SK-N-SH treated with all-trans-retinoic acid at 6 μM for 48 hours (cell line): ENCODE results near the gene EXOC4.

Experiments used
- ATAC-seq: fragments of 200-7000 bp; cut with Tn5 transposase; 3 replicates; pipeline ENCODE4 v1.9.1; 2020; ENCODE audit warnings: mild to moderate bottlenecking, moderate library complexity
- BACH2 ChIP-seq: fragments of 250-450 bp; sonication (Bioruptor Pico); IDR thresholded peaks from 2 replicates; pipeline ENCODE4 v1.9.0; 2021; ENCODE audit warnings: mild to moderate bottlenecking, borderline replicate concordance
- CSDC2 ChIP-seq: fragments of 250-450 bp; sonication (Bioruptor Pico); IDR thresholded peaks from 2 replicates; pipeline ENCODE4 v1.5.0; 2020; ENCODE audit warnings: mild to moderate bottlenecking, moderate library complexity
- ESRRG ChIP-seq: fragments of 250-450 bp; sonication (Bioruptor Pico); IDR thresholded peaks from 2 replicates; pipeline ENCODE4 v1.6.1; 2021; ENCODE audit warnings: mild to moderate bottlenecking
- GLIS3 ChIP-seq: fragments of 250-450 bp; sonication (Bioruptor Pico); IDR thresholded peaks from 2 replicates; pipeline ENCODE4 v1.5.0; 2020; ENCODE audit warnings: mild to moderate bottlenecking, moderate library complexity
- ISL1 ChIP-seq: fragments of 250-450 bp; sonication (Bioruptor Pico); IDR thresholded peaks from 2 replicates; pipeline ENCODE4 v2.1.2; 2022; ENCODE audit warnings: mild to moderate bottlenecking, moderate library complexity
- OSR1 ChIP-seq: fragments of 250-450 bp; sonication (Bioruptor Pico); IDR thresholded peaks from 2 replicates; pipeline ENCODE4 v1.8.0; 2022; ENCODE audit warnings: moderate library complexity, mild to moderate bottlenecking, inconsistent platforms
- PPARA ChIP-seq: fragments of 250-450 bp; sonication (Bioruptor Pico); IDR thresholded peaks from 2 replicates; pipeline ENCODE4 v1.5.0; 2020; ENCODE audit warnings: mild to moderate bottlenecking, borderline replicate concordance
- RARB ChIP-seq: fragments of 250-450 bp; sonication (Bioruptor Pico); IDR thresholded peaks from 2 replicates; pipeline ENCODE4 v1.8.0; 2021; ENCODE audit warnings: mild to moderate bottlenecking, moderate library complexity
- SNAI2 ChIP-seq: fragments of 250-450 bp; sonication (Bioruptor Pico); IDR thresholded peaks from 2 replicates; pipeline ENCODE4 v1.5.0; 2020; ENCODE audit warnings: mild to moderate bottlenecking, moderate library complexity
- TCF4 ChIP-seq: fragments of 250-450 bp; sonication (Bioruptor Pico); IDR thresholded peaks from 2 replicates; pipeline ENCODE4 v1.8.0; 2021; ENCODE audit warnings: mild to moderate bottlenecking, moderate library complexity, borderline replicate concordance
- TOX ChIP-seq: fragments of 250-450 bp; sonication (Bioruptor Pico); IDR thresholded peaks from 2 replicates; pipeline ENCODE4 v1.8.0; 2021; ENCODE audit warnings: mild to moderate bottlenecking, moderate library complexity, borderline replicate concordance
- TSHZ2 ChIP-seq: fragments of 250-450 bp; sonication (Bioruptor Pico); IDR thresholded peaks from 2 replicates; pipeline ENCODE4 v1.5.0; 2020; ENCODE audit warnings: mild to moderate bottlenecking, moderate library complexity
- ZC3H10 ChIP-seq: fragments of 250-450 bp; sonication (Bioruptor Pico); IDR thresholded peaks from 2 replicates; pipeline ENCODE4 v1.5.1; 2021; ENCODE audit warnings: mild to moderate bottlenecking, moderate library complexity
- ZFP30 ChIP-seq: fragments of 450-650 bp; formaldehyde crosslinking; IDR thresholded peaks from 2 replicates; pipeline ENCODE4 v1.5.0; 2022; ENCODE audit warnings: mild to moderate bottlenecking, moderate library complexity
- ZNF565 ChIP-seq: fragments of 450-650 bp; formaldehyde crosslinking; conservative IDR thresholded peaks from 2 replicates; pipeline ENCODE4 v1.5.0; 2020; ENCODE audit warnings: low read depth, mild to moderate bottlenecking, moderate library complexity
- ZNF70 ChIP-seq: fragments of 450-650 bp; formaldehyde crosslinking; IDR thresholded peaks from 2 replicates; pipeline ENCODE4 v1.5.0; 2020; ENCODE audit warnings: mild to moderate bottlenecking, moderate library complexity
- ZNF8 ChIP-seq: fragments of 450-650 bp; formaldehyde crosslinking; IDR thresholded peaks from 2 replicates; pipeline ENCODE4 v1.5.0; 2020; ENCODE audit warnings: mild to moderate bottlenecking, moderate library complexity
- TF ChIP-seq, protein P1 (sequence below): fragments of 250-450 bp; sonication (Bioruptor Pico); IDR thresholded peaks from 2 replicates; pipeline ENCODE4 v1.5.1; 2021; ENCODE audit warnings: mild to moderate bottlenecking, moderate library complexity
- TF ChIP-seq, protein P2 (sequence below): fragments of 250-450 bp; sonication (Bioruptor Pico); IDR thresholded peaks from 2 replicates; pipeline ENCODE4 v1.5.1; 2020; ENCODE audit warnings: low read depth, mild to moderate bottlenecking, moderate library complexity
- TF ChIP-seq, protein P3 (sequence below): fragments of 250-450 bp; sonication (Bioruptor Pico); IDR thresholded peaks from 2 replicates; pipeline ENCODE4 v1.8.0; 2021; ENCODE audit warnings: low read depth, mild to moderate bottlenecking, moderate library complexity, borderline replicate concordance
- TF ChIP-seq, protein P4 (sequence below): fragments of 250-450 bp; sonication (Bioruptor Pico); IDR thresholded peaks from 2 replicates; pipeline ENCODE4 v1.8.0; 2020; ENCODE audit warnings: mild to moderate bottlenecking, moderate library complexity, borderline replicate concordance

The EXOC4 gene

GRCh38 chr7:133563251-133563650 lies 310.4 kb downstream of the EXOC4 start:
- TF ChIP-seq CSDC2 (CRISPR knock-in tag) (no peak), SNAI2 (CRISPR knock-in tag) (no peak), RARB (CRISPR knock-in tag) (no peak), TSHZ2 (no peak), PPARA (CRISPR knock-in tag) (no peak), ZNF565 (CRISPR knock-in tag) (no peak), BACH2 (CRISPR knock-in tag) (no peak), ZC3H10 (CRISPR knock-in tag) (no peak), ZNF8 (CRISPR knock-in tag) (no peak), ESRRG (no peak), GLIS3 (CRISPR knock-in tag) (no peak), TOX (CRISPR knock-in tag) (no peak), ISL1 (no peak), TCF4 (CRISPR knock-in tag) (no peak), ZNF70 (CRISPR knock-in tag) (no peak), ZFP30 (CRISPR knock-in tag) (no peak)
- TF ChIP-seq, protein P1, sequence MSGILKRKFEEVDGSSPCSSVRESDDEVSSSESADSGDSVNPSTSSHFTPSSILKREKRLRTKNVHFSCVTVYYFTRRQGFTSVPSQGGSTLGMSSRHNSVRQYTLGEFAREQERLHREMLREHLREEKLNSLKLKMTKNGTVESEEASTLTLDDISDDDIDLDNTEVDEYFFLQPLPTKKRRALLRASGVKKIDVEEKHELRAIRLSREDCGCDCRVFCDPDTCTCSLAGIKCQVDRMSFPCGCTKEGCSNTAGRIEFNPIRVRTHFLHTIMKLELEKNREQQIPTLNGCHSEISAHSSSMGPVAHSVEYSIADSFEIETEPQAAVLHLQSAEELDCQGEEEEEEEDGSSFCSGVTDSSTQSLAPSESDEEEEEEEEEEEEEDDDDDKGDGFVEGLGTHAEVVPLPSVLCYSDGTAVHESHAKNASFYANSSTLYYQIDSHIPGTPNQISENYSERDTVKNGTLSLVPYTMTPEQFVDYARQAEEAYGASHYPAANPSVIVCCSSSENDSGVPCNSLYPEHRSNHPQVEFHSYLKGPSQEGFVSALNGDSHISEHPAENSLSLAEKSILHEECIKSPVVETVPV (CRISPR knock-in tag) = no peak
- TF ChIP-seq, protein P2, sequence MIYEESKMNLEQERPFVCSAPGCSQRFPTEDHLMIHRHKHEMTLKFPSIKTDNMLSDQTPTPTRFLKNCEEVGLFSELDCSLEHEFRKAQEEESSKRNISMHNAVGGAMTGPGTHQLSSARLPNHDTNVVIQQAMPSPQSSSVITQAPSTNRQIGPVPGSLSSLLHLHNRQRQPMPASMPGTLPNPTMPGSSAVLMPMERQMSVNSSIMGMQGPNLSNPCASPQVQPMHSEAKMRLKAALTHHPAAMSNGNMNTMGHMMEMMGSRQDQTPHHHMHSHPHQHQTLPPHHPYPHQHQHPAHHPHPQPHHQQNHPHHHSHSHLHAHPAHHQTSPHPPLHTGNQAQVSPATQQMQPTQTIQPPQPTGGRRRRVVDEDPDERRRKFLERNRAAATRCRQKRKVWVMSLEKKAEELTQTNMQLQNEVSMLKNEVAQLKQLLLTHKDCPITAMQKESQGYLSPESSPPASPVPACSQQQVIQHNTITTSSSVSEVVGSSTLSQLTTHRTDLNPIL (CRISPR knock-in tag) = no peak
- TF ChIP-seq, protein P3, sequence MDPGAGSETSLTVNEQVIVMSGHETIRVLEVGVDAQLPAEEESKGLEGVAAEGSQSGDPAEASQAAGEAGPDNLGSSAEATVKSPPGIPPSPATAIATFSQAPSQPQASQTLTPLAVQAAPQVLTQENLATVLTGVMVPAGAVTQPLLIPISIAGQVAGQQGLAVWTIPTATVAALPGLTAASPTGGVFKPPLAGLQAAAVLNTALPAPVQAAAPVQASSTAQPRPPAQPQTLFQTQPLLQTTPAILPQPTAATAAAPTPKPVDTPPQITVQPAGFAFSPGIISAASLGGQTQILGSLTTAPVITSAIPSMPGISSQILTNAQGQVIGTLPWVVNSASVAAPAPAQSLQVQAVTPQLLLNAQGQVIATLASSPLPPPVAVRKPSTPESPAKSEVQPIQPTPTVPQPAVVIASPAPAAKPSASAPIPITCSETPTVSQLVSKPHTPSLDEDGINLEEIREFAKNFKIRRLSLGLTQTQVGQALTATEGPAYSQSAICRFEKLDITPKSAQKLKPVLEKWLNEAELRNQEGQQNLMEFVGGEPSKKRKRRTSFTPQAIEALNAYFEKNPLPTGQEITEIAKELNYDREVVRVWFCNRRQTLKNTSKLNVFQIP (CRISPR knock-in tag) = no peak
- TF ChIP-seq, protein P4, sequence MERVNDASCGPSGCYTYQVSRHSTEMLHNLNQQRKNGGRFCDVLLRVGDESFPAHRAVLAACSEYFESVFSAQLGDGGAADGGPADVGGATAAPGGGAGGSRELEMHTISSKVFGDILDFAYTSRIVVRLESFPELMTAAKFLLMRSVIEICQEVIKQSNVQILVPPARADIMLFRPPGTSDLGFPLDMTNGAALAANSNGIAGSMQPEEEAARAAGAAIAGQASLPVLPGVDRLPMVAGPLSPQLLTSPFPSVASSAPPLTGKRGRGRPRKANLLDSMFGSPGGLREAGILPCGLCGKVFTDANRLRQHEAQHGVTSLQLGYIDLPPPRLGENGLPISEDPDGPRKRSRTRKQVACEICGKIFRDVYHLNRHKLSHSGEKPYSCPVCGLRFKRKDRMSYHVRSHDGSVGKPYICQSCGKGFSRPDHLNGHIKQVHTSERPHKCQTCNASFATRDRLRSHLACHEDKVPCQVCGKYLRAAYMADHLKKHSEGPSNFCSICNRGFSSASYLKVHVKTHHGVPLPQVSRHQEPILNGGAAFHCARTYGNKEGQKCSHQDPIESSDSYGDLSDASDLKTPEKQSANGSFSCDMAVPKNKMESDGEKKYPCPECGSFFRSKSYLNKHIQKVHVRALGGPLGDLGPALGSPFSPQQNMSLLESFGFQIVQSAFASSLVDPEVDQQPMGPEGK (CRISPR knock-in tag) = no peak
- ATAC-seq = no peak

DNA sequence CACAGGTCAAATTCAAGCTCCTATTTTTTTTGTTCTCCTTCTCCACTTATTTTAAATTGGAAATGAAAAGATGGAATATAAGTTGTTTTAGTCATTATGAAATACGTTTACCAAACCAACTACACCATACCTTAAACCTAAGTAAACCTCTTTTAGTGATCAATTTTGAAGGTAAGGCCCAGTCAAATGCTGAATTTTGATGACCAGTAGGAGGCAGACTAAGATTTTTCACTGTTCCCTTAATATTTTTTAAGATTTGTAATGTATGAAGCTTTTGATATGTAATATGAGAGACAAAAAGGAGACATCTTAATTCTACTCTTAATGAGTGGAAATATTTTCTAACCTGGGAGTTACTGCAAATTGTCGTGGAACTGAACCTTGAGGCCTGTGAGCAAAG lies 311.6 kb downstream of the EXOC4 start:
- TF ChIP-seq ZC3H10 (CRISPR knock-in tag) = no peak
- no peak for TF ChIP-seq ZNF70 (CRISPR knock-in tag)
- no peak for TF ChIP-seq TCF4 (CRISPR knock-in tag)
- no peak for TF ChIP-seq SNAI2 (CRISPR knock-in tag)
- TF ChIP-seq, protein P3 (CRISPR knock-in tag) = no peak
- no peak for TF ChIP-seq TSHZ2
- TF ChIP-seq ZNF8 (CRISPR knock-in tag) = no peak
- TF ChIP-seq, protein P2 (CRISPR knock-in tag) = no peak
- no peak for TF ChIP-seq CSDC2 (CRISPR knock-in tag)
- TF ChIP-seq ISL1 = no peak
- no peak for TF ChIP-seq GLIS3 (CRISPR knock-in tag)
- no peak for TF ChIP-seq OSR1
- TF ChIP-seq RARB (CRISPR knock-in tag) = no peak
- TF ChIP-seq, protein P4 (CRISPR knock-in tag) = no peak
- TF ChIP-seq, all 23 proteins: peak for 0
- no peak for ATAC-seq
